H9 (cell line): ENCODE results near the gene ARHGEF35. TPM values are rescaled to one million over a fixed set of nuclear protein-coding genes. Genes with fewer than 3 reads are reported as not detected.
"Not testable (repeated sequence)": the region's sequence is repeated elsewhere in the genome, so short reads cannot be mapped to it uniquely, and the experiment has no call there.

Experiments
- DNase-seq: peaks from one replicate; pipeline ENCODE4 v3.0.0-alpha.2; 2017
- H2AFZ ChIP-seq: one replicate; pipeline ENCODE4 v1.6.1; 2013; ENCODE audit warnings: mild to moderate bottlenecking, low read length, control low read depth, moderate library complexity
- H2AK5ac ChIP-seq: 2 replicates; pipeline ENCODE4 v1.6.1; 2013; ENCODE audit warnings: low read length, control low read depth, mixed read lengths; ENCODE audit not compliant: insufficient read length
- H2BK120ac ChIP-seq: one replicate; pipeline ENCODE4 v1.6.1; 2013; ENCODE audit warnings: low read depth, mild to moderate bottlenecking, low read length, control low read depth, inconsistent platforms; ENCODE audit not compliant: poor library complexity, severe bottlenecking
- H2BK12ac ChIP-seq: 2 replicates; pipeline ENCODE4 v1.6.1; 2013; ENCODE audit warnings: low read length, control low read depth, mixed read lengths, low read depth; ENCODE audit not compliant: insufficient read length
- H2BK15ac ChIP-seq: 2 replicates; pipeline ENCODE4 v1.6.1; 2013; ENCODE audit warnings: low read depth, low read length, control low read depth
- H2BK20ac ChIP-seq: one replicate; pipeline ENCODE4 v1.6.1; 2013; ENCODE audit warnings: low read depth, mild to moderate bottlenecking, low read length, control low read depth, inconsistent platforms; ENCODE audit not compliant: poor library complexity, severe bottlenecking
- H2BK5ac ChIP-seq: 2 replicates; pipeline ENCODE4 v1.6.1; 2013; ENCODE audit warnings: low read length, control low read depth, mixed read lengths; ENCODE audit not compliant: insufficient read length
- H3K14ac ChIP-seq: 2 replicates; pipeline ENCODE4 v1.6.1; 2013; ENCODE audit warnings: low read length, control low read depth; ENCODE audit not compliant: insufficient read depth
- H3K18ac ChIP-seq: 2 replicates; pipeline ENCODE4 v1.6.1; 2013; ENCODE audit warnings: low read depth, mild to moderate bottlenecking, mixed read lengths, low read length, control low read depth; ENCODE audit not compliant: insufficient read length
- H3K23ac ChIP-seq: 2 replicates; pipeline ENCODE4 v1.6.1; 2013; ENCODE audit warnings: low read length, control low read depth, mixed read lengths, low read depth; ENCODE audit not compliant: insufficient read length
- H3K23me2 ChIP-seq: 2 replicates; pipeline ENCODE4 v1.6.1; 2013; ENCODE audit warnings: low read depth, mild to moderate bottlenecking, mixed read lengths, low read length, control low read depth; ENCODE audit not compliant: insufficient read length, poor library complexity, severe bottlenecking
- H3K27ac ChIP-seq: 2 replicates; pipeline ENCODE4 v1.5.1; 2013; ENCODE audit warnings: low read length, control low read depth, mixed read lengths, low read depth; ENCODE audit not compliant: insufficient read length
- H3K27me3 ChIP-seq: 2 replicates; pipeline ENCODE4 v1.6.1; 2013; ENCODE audit warnings: low read length, control low read depth, inconsistent platforms; ENCODE audit not compliant: insufficient read depth
- H3K4ac ChIP-seq: 2 replicates; pipeline ENCODE4 v1.6.1; 2013; ENCODE audit warnings: low read depth, mild to moderate bottlenecking, control low read depth, inconsistent platforms, low read length, moderate library complexity
- H3K4me1 ChIP-seq: 2 replicates; pipeline ENCODE4 v1.6.1; 2013; ENCODE audit warnings: low read length, control low read depth, inconsistent platforms; ENCODE audit not compliant: insufficient read depth
- H3K4me2 ChIP-seq: 2 replicates; pipeline ENCODE4 v1.6.1; 2013; ENCODE audit warnings: low read length, control low read depth, mixed read lengths; ENCODE audit not compliant: insufficient read length, insufficient read depth
- H3K56ac ChIP-seq: 2 replicates; pipeline ENCODE4 v1.6.1; 2013; ENCODE audit warnings: low read depth, mild to moderate bottlenecking, mixed read lengths, low read length, control low read depth; ENCODE audit not compliant: insufficient read length
- H3K79me1 ChIP-seq: 2 replicates; pipeline ENCODE4 v1.6.1; 2013; ENCODE audit warnings: low read depth, mild to moderate bottlenecking, moderate library complexity, low read length, control low read depth, inconsistent platforms; ENCODE audit not compliant: insufficient read depth, poor library complexity, severe bottlenecking
- H3K79me2 ChIP-seq: 2 replicates; pipeline ENCODE4 v1.6.1; 2013; ENCODE audit warnings: low read length, control low read depth, inconsistent platforms; ENCODE audit not compliant: insufficient read depth
- H3K9ac ChIP-seq: 2 replicates; pipeline ENCODE4 v1.6.1; 2013; ENCODE audit warnings: low read length, control low read depth, mixed read lengths; ENCODE audit not compliant: insufficient read length; ENCODE audit errors: extremely low read depth
- H3K9me3 ChIP-seq: one replicate; pipeline ENCODE4 v1.6.1; 2013; ENCODE audit warnings: low read depth, low read length, inconsistent platforms; ENCODE audit not compliant: control insufficient read depth
- H3T11ph ChIP-seq: one replicate; pipeline ENCODE4 v1.6.1; 2013; ENCODE audit warnings: mild to moderate bottlenecking, low read length, control low read depth, inconsistent platforms
- H4K20me1 ChIP-seq: one replicate; pipeline ENCODE4 v1.6.1; 2013; ENCODE audit not compliant: control insufficient read depth, insufficient read length, insufficient read depth
- H4K5ac ChIP-seq: 2 replicates; pipeline ENCODE4 v1.6.1; 2013; ENCODE audit warnings: low read depth, mild to moderate bottlenecking, mixed read lengths, low read length, control low read depth; ENCODE audit not compliant: insufficient read length
- H4K8ac ChIP-seq: replicated peaks from 2 replicates; pipeline ENCODE4 v1.6.1; 2013; ENCODE audit warnings: low read length, control low read depth, mixed read lengths, low read depth; ENCODE audit not compliant: insufficient read length
- H4K91ac ChIP-seq: 2 replicates; pipeline ENCODE4 v1.6.1; 2013; ENCODE audit warnings: low read depth, mild to moderate bottlenecking, moderate library complexity, mixed read lengths, low read length, control low read depth; ENCODE audit not compliant: insufficient read length
- H3K27ac Mint-ChIP-seq, 3 experiments: 2 replicates in 2 of 3; 3 replicates in 1 of 3; pipeline ENCODE4 v1.8.0; 2020 to 2021; ENCODE audit warnings: mixed read lengths in 3 of 3, mild to moderate bottlenecking in 1 of 3, moderate library complexity in 1 of 3
- H3K27me3 Mint-ChIP-seq: 2 replicates; pipeline ENCODE4 v1.8.0; 2021; ENCODE audit warnings: low read depth, mild to moderate bottlenecking, moderate library complexity, mixed read lengths
- H3K36me3 Mint-ChIP-seq, 3 experiments: 2 replicates in 2 of 3; 3 replicates in 1 of 3; pipeline ENCODE4 v1.8.0; 2020 to 2021; ENCODE audit warnings: low read depth in 3 of 3, mixed read lengths in 3 of 3; ENCODE audit not compliant: insufficient read depth in 1 of 3
- H3K4me1 Mint-ChIP-seq, 2 experiments: 2 replicates each; pipeline ENCODE4 v1.8.0; 2020; ENCODE audit warnings: mixed read lengths in 2 of 2
- H3K4me3 Mint-ChIP-seq, 2 experiments: 2 replicates in 1 of 2; 3 replicates in 1 of 2; pipeline ENCODE4 v1.8.0; 2020 to 2021; ENCODE audit warnings: mild to moderate bottlenecking in 2 of 2, mixed read lengths in 2 of 2, moderate library complexity in 1 of 2
- H3K9me3 Mint-ChIP-seq, 2 experiments: 2 replicates in 1 of 2; 3 replicates in 1 of 2; pipeline ENCODE4 v1.8.0; 2020; ENCODE audit warnings: mild to moderate bottlenecking in 2 of 2, mixed read lengths in 2 of 2, moderate library complexity in 1 of 2
- WGBS: extraction: QIAGEN DNeasy Blood & Tissue Kit; methylation state at CpG from one replicate; pipeline ENCODE4 v1.1.7; 2013; ENCODE audit warnings: missing lambda C conversion rate, low lambda C conversion rate, mixed read lengths; ENCODE audit not compliant: insufficient read length; ENCODE audit errors: extremely low coverage; 5-methylcytosine and 5-hydroxymethylcytosine counted together
- total RNA-seq: library from RNA; stranded (reverse); gene quantifications from 2 replicates; pipeline ENCODE4 v1.2.1, GENCODE V29; 2021

Gene ARHGEF35
- total RNA-seq, 1 experiment from 2014 or later: 18.6 TPM

DNA sequence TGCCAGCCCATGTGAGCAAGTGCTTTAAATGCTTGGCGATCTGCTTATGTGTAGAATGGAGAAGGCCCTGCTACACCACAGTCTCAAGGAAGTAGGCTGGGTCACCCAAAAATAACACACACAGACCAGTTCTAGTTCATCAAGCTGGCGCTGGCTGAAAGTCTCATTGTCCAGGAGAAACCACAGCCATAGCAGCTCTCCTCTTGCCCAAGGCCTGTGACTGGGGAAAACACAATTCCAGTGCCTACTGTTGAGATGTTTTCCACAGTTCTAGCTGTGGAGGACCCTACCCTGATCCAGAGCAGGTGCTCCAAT, 16.5 kb downstream of the ARHGEF35 start:
- not testable (repeated sequence) for H3K36me3 Mint-ChIP-seq, H3K18ac ChIP-seq, H2BK15ac ChIP-seq, H3K27me3 ChIP-seq, H4K91ac ChIP-seq, H3K14ac ChIP-seq, H3K27ac ChIP-seq, H4K5ac ChIP-seq, H3K4me2 ChIP-seq, H3K9ac ChIP-seq, H3K27me3 Mint-ChIP-seq, H3K4me1 Mint-ChIP-seq, H4K20me1 ChIP-seq, H3K23me2 ChIP-seq, H2AFZ ChIP-seq, H3K9me3 Mint-ChIP-seq, H3K27ac Mint-ChIP-seq, H3K4me1 ChIP-seq, H3K79me2 ChIP-seq, H2BK20ac ChIP-seq, H3K56ac ChIP-seq, H3K4ac ChIP-seq, H2BK12ac ChIP-seq, H2BK120ac ChIP-seq, H2AK5ac ChIP-seq, H4K8ac ChIP-seq, DNase-seq, H3T11ph ChIP-seq, H3K4me3 Mint-ChIP-seq, H2BK5ac ChIP-seq, H3K23ac ChIP-seq, H3K9me3 ChIP-seq, H3K79me1 ChIP-seq
- no CpG with 5 or more reads among the region's 2 CpGs for WGBS
